Caki2 (cell line): ENCODE data around the gene RABGAP1L. TPM values are rescaled to one million over a fixed set of nuclear protein-coding genes. Genes with fewer than 3 reads are reported as not detected.
"Not testable (repeated sequence)": the region's sequence is repeated elsewhere in the genome, so short reads cannot be mapped to it uniquely, and the experiment has no call there.

Experiments
- DNase-seq: peaks from one replicate; pipeline ENCODE4 v3.0.0-alpha.2; 2015; ENCODE audit warnings: low read depth
- in situ Hi-C: cut with HindIII; loops from 2 replicates; pipeline ENCODE4 v1.10.0; 2016; ENCODE audit warnings: low sequenced_read_pairs, low pct_unique_long_range_greater_than_20kb, mixed read lengths
- total RNA-seq: library from RNA; depleted of rRNA; stranded (reverse); fragments of >200 nt; shearing (Covaris generic); gene quantifications from 2 replicates; pipeline ENCODE4 v1.2.3, GENCODE V29; 2014; ENCODE audit warnings: low replicate concordance

Gene RABGAP1L
- total RNA-seq, 1 experiment from 2014 or later = 6.8 TPM

GRCh38 chr1:174872615-174873058 is 713.3 kb downstream of the RABGAP1L start:
- in situ Hi-C loops = no loop called here
- no peak for DNase-seq

- DNase-seq = no peak
- in situ Hi-C loops = no loop called here
Measured at GRCh38 chr1:174874331-174875053, 715.2 kb downstream of the RABGAP1L start.

GRCh38 chr1:174875306-174875705 is 716.0 kb downstream of the RABGAP1L start:
- DNase-seq = no peak
- in situ Hi-C loops = no loop called here

- no peak for DNase-seq
- in situ Hi-C loops = no loop called here
Measured at GRCh38 chr1:174877208-174877673, 717.9 kb downstream of the RABGAP1L start.

GRCh38 chr1:174880171-174880570 is 720.9 kb downstream of the RABGAP1L start:
- DNase-seq = no peak
- in situ Hi-C loops = no loop called here

- in situ Hi-C loops = no loop called here
- peak; percentile 36 for DNase-seq
Measured at GRCh38 chr1:174883409-174883808, 724.1 kb downstream of the RABGAP1L start.

- in situ Hi-C loops = no loop called here
- DNase-seq = no peak
Measured at GRCh38 chr1:174884038-174884437, 724.7 kb downstream of the RABGAP1L start.

- DNase-seq = no peak
- in situ Hi-C loops = no loop called here
Measured at GRCh38 chr1:174884566-174884965, 725.2 kb downstream of the RABGAP1L start.

- no peak for DNase-seq
- in situ Hi-C loops = no loop called here
Measured at GRCh38 chr1:174890024-174890423, 730.7 kb downstream of the RABGAP1L start.

- in situ Hi-C loops = no loop called here
- no peak for DNase-seq
Measured at GRCh38 chr1:174892016-174892415, 732.7 kb downstream of the RABGAP1L start.

GRCh38 chr1:174894117-174894762 is 734.9 kb downstream of the RABGAP1L start:
- DNase-seq = no peak
- in situ Hi-C loops = no loop called here

- in situ Hi-C loops, DNase-seq: not testable (repeated sequence)
Measured at GRCh38 chr1:174895610-174896009, 736.3 kb downstream of the RABGAP1L start.

- no peak for DNase-seq
- in situ Hi-C loops = no loop called here
Measured at GRCh38 chr1:174898102-174898797, 738.9 kb downstream of the RABGAP1L start.

GRCh38 chr1:174900317-174900716 is 741.0 kb downstream of the RABGAP1L start:
- DNase-seq = no peak
- in situ Hi-C loops = no loop called here

GRCh38 chr1:174902531-174903099 is 743.3 kb downstream of the RABGAP1L start:
- peak; percentile 59 for DNase-seq
- in situ Hi-C loops = no loop called here

- no peak for DNase-seq
- in situ Hi-C loops = no loop called here
Measured at GRCh38 chr1:174911606-174912005, 752.3 kb downstream of the RABGAP1L start.

- DNase-seq = no peak
- in situ Hi-C loops = no loop called here
Measured at GRCh38 chr1:174912264-174912663, 752.9 kb downstream of the RABGAP1L start.

GRCh38 chr1:174913225-174913903 is 754.0 kb downstream of the RABGAP1L start:
- DNase-seq = no peak
- in situ Hi-C loops = no loop called here
